Gastroesophageal sphincter (tissue), 3 donors: ENCODE data around the gene HDAC4.

ENCODE experiments used
- EP300 ChIP-seq: sonication (generic); formaldehyde crosslinking; IDR thresholded peaks from one replicate; pipeline ENCODE4 v1.6.1; 2017; ENCODE audit warnings: antibody characterized with exemption, mild to moderate bottlenecking
- POLR2A ChIP-seq, 2 donors: fragments of 450-650 bp; IDR thresholded peaks; one replicate each; pipeline ENCODE4 v1.6.1; 2017; ENCODE audit warnings: antibody characterized with exemption in 2 of 2, mild to moderate bottlenecking in 2 of 2, moderate library complexity in 1 of 2
- POLR2AphosphoS5 ChIP-seq: sonication (generic); formaldehyde crosslinking; IDR thresholded peaks from one replicate; pipeline ENCODE4 v1.6.1; 2017; ENCODE audit warnings: antibody characterized with exemption
- TF ChIP-seq, protein P1 (sequence below), 4 experiments: fragments of 200-600 bp in 2 of 4; fragments of 450-650 bp in 2 of 4; sonication (generic) in 1 of 4; IDR thresholded peaks; one replicate each; pipeline ENCODE4 v1.5.1; 2017 to 2019; ENCODE audit warnings: antibody characterized with exemption in 4 of 4, mild to moderate bottlenecking in 2 of 4, moderate library complexity in 2 of 4

DNA sequence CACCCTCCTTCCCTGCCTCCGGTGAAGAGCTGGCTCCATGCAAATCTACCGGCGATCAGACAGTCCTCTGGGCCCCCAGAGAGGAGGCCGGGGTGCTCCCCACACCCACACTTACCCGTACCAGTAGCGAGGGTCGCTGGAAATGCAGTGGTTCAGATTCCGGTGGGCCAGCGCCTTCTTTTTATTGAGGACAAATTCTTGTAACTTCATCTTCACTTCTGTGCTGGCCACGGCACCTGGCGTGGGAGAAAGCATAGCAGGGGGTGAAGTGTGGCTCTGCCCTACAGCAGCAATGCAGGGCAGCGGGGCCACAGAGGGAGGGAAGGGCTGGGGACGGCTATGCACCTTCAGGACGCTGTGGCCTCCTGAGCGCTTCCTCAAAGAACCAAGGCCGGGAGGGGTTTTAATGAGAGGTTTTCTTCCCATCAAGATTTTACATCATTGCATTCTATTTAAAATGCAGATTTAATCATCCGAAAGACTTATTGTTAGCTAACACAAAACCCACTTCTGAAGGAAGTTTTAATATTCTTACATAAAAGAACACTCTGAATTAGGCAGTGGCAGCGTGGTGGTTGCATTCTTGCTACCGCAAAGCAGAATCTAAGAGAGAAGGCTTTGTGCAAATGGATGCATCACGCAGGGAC is 237.0 kb downstream of the HDAC4 start:
- TF ChIP-seq, protein P1, sequence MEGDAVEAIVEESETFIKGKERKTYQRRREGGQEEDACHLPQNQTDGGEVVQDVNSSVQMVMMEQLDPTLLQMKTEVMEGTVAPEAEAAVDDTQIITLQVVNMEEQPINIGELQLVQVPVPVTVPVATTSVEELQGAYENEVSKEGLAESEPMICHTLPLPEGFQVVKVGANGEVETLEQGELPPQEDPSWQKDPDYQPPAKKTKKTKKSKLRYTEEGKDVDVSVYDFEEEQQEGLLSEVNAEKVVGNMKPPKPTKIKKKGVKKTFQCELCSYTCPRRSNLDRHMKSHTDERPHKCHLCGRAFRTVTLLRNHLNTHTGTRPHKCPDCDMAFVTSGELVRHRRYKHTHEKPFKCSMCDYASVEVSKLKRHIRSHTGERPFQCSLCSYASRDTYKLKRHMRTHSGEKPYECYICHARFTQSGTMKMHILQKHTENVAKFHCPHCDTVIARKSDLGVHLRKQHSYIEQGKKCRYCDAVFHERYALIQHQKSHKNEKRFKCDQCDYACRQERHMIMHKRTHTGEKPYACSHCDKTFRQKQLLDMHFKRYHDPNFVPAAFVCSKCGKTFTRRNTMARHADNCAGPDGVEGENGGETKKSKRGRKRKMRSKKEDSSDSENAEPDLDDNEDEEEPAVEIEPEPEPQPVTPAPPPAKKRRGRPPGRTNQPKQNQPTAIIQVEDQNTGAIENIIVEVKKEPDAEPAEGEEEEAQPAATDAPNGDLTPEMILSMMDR (IDR thresholded peaks at IDR 0.05) = no peak
- TF ChIP-seq POLR2A (IDR thresholded peaks at IDR 0.05) = no peak
- TF ChIP-seq POLR2AphosphoS5 = no peak
- no peak for TF ChIP-seq EP300
